RWPE2 (cell line): ENCODE data around the gene ARHGEF1.

ENCODE experiments used
- ATAC-seq: fragments of 200-7000 bp; cut with Tn5 transposase; 3 replicates; pipeline ENCODE4 v1.9.1; 2021; ENCODE audit warnings: low read depth
- DNase-seq: peaks from one replicate; pipeline ENCODE4 v3.0.0-alpha.2; 2020; ENCODE audit warnings: low spot score
- H3K27ac ChIP-seq: fragments of 450-650 bp; 2 replicates; pipeline ENCODE4 v1.5.1; 2017; ENCODE audit warnings: mild to moderate bottlenecking; ENCODE audit not compliant: poor library complexity, severe bottlenecking
- H3K27me3 ChIP-seq: fragments of 250-450 bp; sonication (Bioruptor Pico); 2 replicates; pipeline ENCODE4 v1.5.1; 2021; ENCODE audit warnings: mild to moderate bottlenecking, moderate library complexity; ENCODE audit not compliant: insufficient read depth, poor library complexity, severe bottlenecking
- H3K36me3 ChIP-seq: fragments of 250-450 bp; sonication (Bioruptor Pico); 2 replicates; pipeline ENCODE4 v1.5.1; 2020; ENCODE audit warnings: low read depth, mild to moderate bottlenecking, moderate library complexity
- H3K4me1 ChIP-seq: fragments of 250-450 bp; sonication (Bioruptor Pico); 2 replicates; pipeline ENCODE4 v1.5.1; 2021; ENCODE audit warnings: mild to moderate bottlenecking, moderate library complexity; ENCODE audit not compliant: insufficient read depth, poor library complexity, severe bottlenecking
- H3K4me3 ChIP-seq: fragments of 250-450 bp; sonication (Bioruptor Pico); 2 replicates; pipeline ENCODE4 v1.5.1; 2021; ENCODE audit warnings: mild to moderate bottlenecking, moderate library complexity; ENCODE audit not compliant: severe bottlenecking
- H3K9me3 ChIP-seq: fragments of 250-450 bp; sonication (Bioruptor Pico); 2 replicates; pipeline ENCODE4 v1.5.1; 2021; ENCODE audit warnings: mild to moderate bottlenecking, moderate library complexity; ENCODE audit not compliant: severe bottlenecking
- CTCF ChIP-seq: fragments of 450-650 bp; IDR thresholded peaks from one replicate; pipeline ENCODE4 v1.5.1; 2017; ENCODE audit warnings: mild to moderate bottlenecking, moderate library complexity; ENCODE audit not compliant: poor library complexity, severe bottlenecking

Gene ARHGEF1

GRCh38 chr19:41909706-41910105 lies 26.7 kb downstream of the ARHGEF1 start:
- no peak for ATAC-seq
- Histone ChIP-seq H3K4me3 (no peak overlapping the region), H3K4me1 (no peaks in the 10 kb centered on the region), H3K27ac (no peak overlapping the region), H3K36me3 (peaks cover 24% of the 10 kb centered on the region), H3K9me3 (no peaks in the 10 kb centered on the region), H3K27me3 (peaks cover 40% of the 10 kb centered on the region)
- DNase-seq, result no peak
- TF ChIP-seq CTCF, result no peak

GRCh38 chr19:41910240-41910991 lies 27.4 kb downstream of the ARHGEF1 start:
- TF ChIP-seq CTCF, result no peak
- peak; percentile 1; the same call in 1 of the 3 replicates for ATAC-seq
- Histone ChIP-seq H3K9me3 (no peaks in the 10 kb centered on the region), H3K27me3 (peaks cover 45% of the 10 kb centered on the region), H3K4me3 (no peak overlapping the region), H3K27ac (no peak overlapping the region), H3K36me3 (peaks cover 20% of the 10 kb centered on the region), H3K4me1 (no peaks in the 10 kb centered on the region)
- DNase-seq, result no peak

- H3K36me3 ChIP-seq, result peaks cover 12% of the 10 kb centered on the region
- peaks cover 53% of the 10 kb centered on the region for H3K27me3 ChIP-seq
- DNase-seq, result no peak
- H3K9me3 ChIP-seq, result no peaks in the 10 kb centered on the region
- H3K4me3 ChIP-seq, result no peak overlapping the region
- ATAC-seq, result no peak
- no peaks in the 10 kb centered on the region for H3K4me1 ChIP-seq
- no peak overlapping the region for H3K27ac ChIP-seq
- TF ChIP-seq CTCF, result no peak
Observed at GRCh38 chr19:41910992-41911888, 28.3 kb downstream of the ARHGEF1 start.

GRCh38 chr19:41911889-41912731 lies 29.1 kb downstream of the ARHGEF1 start:
- TF ChIP-seq CTCF, result no peak
- ATAC-seq (0 out of 3 replicates have a peak, but pooled peaks have one; percentile 5), DNase-seq (peak; percentile 66)
- H3K4me1 ChIP-seq, result no peaks in the 10 kb centered on the region
- no peak overlapping the region for H3K27ac ChIP-seq
- H3K9me3 ChIP-seq, result no peaks in the 10 kb centered on the region
- peaks cover 3% of the 10 kb centered on the region; the same call in 1 of the 2 replicates for H3K36me3 ChIP-seq
- peaks cover 61% of the 10 kb centered on the region for H3K27me3 ChIP-seq
- no peak overlapping the region for H3K4me3 ChIP-seq
